H1 (cell line): ENCODE data around the gene PF4V1. TPM values are rescaled to one million over a fixed set of nuclear protein-coding genes. Genes with fewer than 3 reads are reported as not detected.

Experiments
- CTCF ChIA-PET: fragments of 300-600 bp; sonication (Branson Sonifier 250); formaldehyde crosslinking; loops from one replicate; lab custom pipeline; 2021; ENCODE audit not compliant: partially characterized antibody; lab: Charles Lee
- POLR2A ChIA-PET: fragments of 300-600 bp; sonication (Branson Sonifier 250); formaldehyde crosslinking; loops from one replicate; lab custom pipeline; 2021; ENCODE audit warnings: inconsistent platforms; ENCODE audit not compliant: partially characterized antibody; lab: Charles Lee
- DNase-seq, 2 experiments: peaks; one replicate each; pipeline versions ENCODE4 v3.0.0 to v3.0.0-alpha.2; 2010 to 2022; ENCODE audit warnings: low spot score in 2 of 2, low read depth in 1 of 2, mixed read lengths in 1 of 2
- FAIRE-seq: peaks from 2 replicates; lab custom pipeline; 2011; peaks lifted over from hg19 to GRCh38; lab: Jason Lieb, UNC
- H2AFZ ChIP-seq: 2 replicates; pipeline ENCODE4 v1.8.1; 2012; ENCODE audit warnings: low read length, inconsistent platforms
- H2AK5ac ChIP-seq: 2 replicates; pipeline ENCODE4 v1.6.1; 2013; ENCODE audit warnings: low read depth, low read length
- H2BK120ac ChIP-seq: replicated peaks from 2 replicates; pipeline ENCODE3; 2013; ENCODE audit warnings: low read depth, low read length, inconsistent platforms
- H2BK12ac ChIP-seq: 2 replicates; pipeline ENCODE4 v1.6.1; 2013; ENCODE audit warnings: low read depth, low read length
- H2BK15ac ChIP-seq: 2 replicates; pipeline ENCODE4 v1.6.1; 2013; ENCODE audit warnings: low read length
- H2BK20ac ChIP-seq: 2 replicates; pipeline ENCODE4 v1.6.1; 2013; ENCODE audit warnings: low read length
- H2BK5ac ChIP-seq: 2 replicates; pipeline ENCODE4 v1.6.1; 2013; ENCODE audit warnings: low read depth, low read length
- H3K14ac ChIP-seq: 2 replicates; pipeline ENCODE4 v1.6.1; 2013; ENCODE audit warnings: inconsistent platforms; ENCODE audit not compliant: insufficient read length
- H3K18ac ChIP-seq: 2 replicates; pipeline ENCODE4 v1.6.1; 2013; ENCODE audit warnings: low read length; ENCODE audit errors: extremely low read depth
- H3K23ac ChIP-seq: 2 replicates; pipeline ENCODE4 v1.6.1; 2013; ENCODE audit warnings: inconsistent platforms; ENCODE audit not compliant: insufficient read length
- H3K23me2 ChIP-seq: 2 replicates; pipeline ENCODE4 v1.6.1; 2013; ENCODE audit warnings: low read depth, low read length
- H3K27ac ChIP-seq: 2 replicates; pipeline ENCODE4 v1.6.1; 2011; ENCODE audit warnings: low read depth, low read length, inconsistent platforms
- H3K27me3 ChIP-seq, 4 experiments: replicated peaks in 1 of 4; 1 replicate in 1 of 4; 2 replicates in 3 of 4; pipeline versions ENCODE4 v1.6.1 to v1.8.1; 2011 to 2013; ENCODE audit warnings: low read length in 3 of 4, mild to moderate bottlenecking in 3 of 4, inconsistent platforms in 2 of 4, mixed read lengths in 2 of 4, moderate library complexity in 1 of 4; ENCODE audit not compliant: control insufficient read depth in 3 of 4, insufficient read depth in 3 of 4; ENCODE audit errors: extremely low read depth in 1 of 4
- H3K36me3 ChIP-seq, 4 experiments: 2 replicates each; pipeline versions ENCODE4 v1.6.1 to v1.8.1; 2011 to 2013; ENCODE audit warnings: mild to moderate bottlenecking in 4 of 4, low read length in 3 of 4, moderate library complexity in 2 of 4, control low read depth in 1 of 4, inconsistent platforms in 1 of 4; ENCODE audit not compliant: insufficient read depth in 4 of 4, control insufficient read depth in 2 of 4
- H3K4ac ChIP-seq: replicated peaks from 2 replicates; pipeline ENCODE3; 2013; ENCODE audit warnings: low read length, low read depth, mixed read lengths, inconsistent platforms; ENCODE audit not compliant: insufficient read length
- H3K4me1 ChIP-seq, 4 experiments: replicated peaks in 1 of 4; 1 replicate in 1 of 4; 2 replicates in 3 of 4; pipeline versions ENCODE4 v1.6.1 to v1.8.1; 2011 to 2013; ENCODE audit warnings: low read length in 3 of 4, inconsistent platforms in 2 of 4, mixed read lengths in 1 of 4; ENCODE audit not compliant: insufficient read depth in 4 of 4, control insufficient read depth in 3 of 4
- H3K4me2 ChIP-seq, 2 experiments: 2 replicates each; pipeline versions ENCODE4 v1.6.1 to v1.8.1; 2011 to 2013; ENCODE audit warnings: low read depth in 2 of 2, low read length in 2 of 2, control low read depth in 1 of 2, inconsistent platforms in 1 of 2, mild to moderate bottlenecking in 1 of 2; ENCODE audit not compliant: insufficient read depth in 1 of 2
- H3K4me3 ChIP-seq, 4 experiments: fragments of 200-600, 300-600 bp in 1 of 4; sonication (generic), shearing (Covaris generic), sonication (Bioruptor Twin) in 1 of 4; 2 replicates each; pipeline versions ENCODE4 v1.5.1 to v1.8.1; 2011 to 2016; ENCODE audit warnings: low read length in 4 of 4, low read depth in 3 of 4, control low read depth in 2 of 4, inconsistent platforms in 2 of 4, mild to moderate bottlenecking in 2 of 4, mixed read lengths in 1 of 4, moderate library complexity in 1 of 4; ENCODE audit not compliant: insufficient read depth in 2 of 4; ENCODE audit errors: extremely low read depth in 1 of 4
- H3K56ac ChIP-seq: replicated peaks from 2 replicates; pipeline ENCODE3; 2013; ENCODE audit warnings: low read depth, mild to moderate bottlenecking, mixed read lengths, low read length, inconsistent platforms; ENCODE audit not compliant: insufficient read length
- H3K79me1 ChIP-seq: 2 replicates; pipeline ENCODE4 v1.6.1; 2013; ENCODE audit warnings: low read depth, low read length, control low read depth
- H3K79me2 ChIP-seq, 2 experiments: 2 replicates each; pipeline versions ENCODE4 v1.6.1 to v1.8.1; 2012 to 2013; ENCODE audit warnings: low read length in 2 of 2, mild to moderate bottlenecking in 2 of 2, inconsistent platforms in 1 of 2; ENCODE audit not compliant: insufficient read depth in 2 of 2, control insufficient read depth in 1 of 2
- H3K9ac ChIP-seq, 4 experiments: replicated peaks in 1 of 4; 1 replicate in 1 of 4; 2 replicates in 3 of 4; pipeline versions ENCODE4 v1.6.1 to v1.8.1; 2011 to 2013; ENCODE audit warnings: low read depth in 3 of 4, low read length in 3 of 4, control low read depth in 2 of 4, mild to moderate bottlenecking in 2 of 4, moderate library complexity in 2 of 4, inconsistent platforms in 1 of 4; ENCODE audit errors: extremely low read depth in 1 of 4
- H3K9me3 ChIP-seq, 2 experiments: 2 replicates each; pipeline versions ENCODE4 v1.6.1 to v1.8.1; 2012 to 2013; ENCODE audit warnings: mild to moderate bottlenecking in 2 of 2, moderate library complexity in 2 of 2, control low read depth in 1 of 2, inconsistent platforms in 1 of 2, low read depth in 1 of 2, low read length in 1 of 2, mixed read lengths in 1 of 2; ENCODE audit not compliant: insufficient read depth in 2 of 2
- H4K20me1 ChIP-seq, 2 experiments: replicated peaks in 1 of 2; 2 replicates each; pipeline versions ENCODE3 to v1.8.1; 2011 to 2013; ENCODE audit warnings: inconsistent platforms in 2 of 2, low read length in 2 of 2, mild to moderate bottlenecking in 1 of 2; ENCODE audit not compliant: insufficient read depth in 2 of 2, control insufficient read depth in 1 of 2
- H4K5ac ChIP-seq: 2 replicates; pipeline ENCODE4 v1.6.1; 2013; ENCODE audit warnings: low read length, low read depth, mixed read lengths, inconsistent platforms; ENCODE audit not compliant: insufficient read length
- H4K8ac ChIP-seq: 2 replicates; pipeline ENCODE4 v1.8.0; 2013; ENCODE audit warnings: mild to moderate bottlenecking, moderate library complexity, low read length, inconsistent platforms; ENCODE audit not compliant: insufficient read depth; ENCODE audit errors: extremely low read depth
- H4K91ac ChIP-seq: replicated peaks from 2 replicates; pipeline ENCODE3; 2013; ENCODE audit warnings: low read length, mixed read lengths, inconsistent platforms; ENCODE audit not compliant: insufficient read length
- BCL11A ChIP-seq, 2 experiments: IDR thresholded peaks; one replicate each; pipeline ENCODE4 v1.6.1; 2011; ENCODE audit warnings: low read depth in 2 of 2, low read length in 2 of 2, mild to moderate bottlenecking in 2 of 2
- CTCF ChIP-seq, 3 experiments: IDR thresholded peaks; 1 replicate in 2 of 3; 2 replicates in 1 of 3; pipeline versions ENCODE4 v1.5.1 to v1.6.1; 2011; ENCODE audit warnings: low read length in 3 of 3, mild to moderate bottlenecking in 3 of 3, inconsistent platforms in 2 of 3, low read depth in 1 of 3, moderate library complexity in 1 of 3; ENCODE audit not compliant: insufficient read depth in 1 of 3; ENCODE audit errors: control extremely low read depth in 1 of 3
- MAFK ChIP-seq: IDR thresholded peaks from 2 replicates; pipeline ENCODE4 v1.6.1; 2012; ENCODE audit warnings: low read depth, mild to moderate bottlenecking, improper control_type of control experiment, low read length
- MAX ChIP-seq: IDR thresholded peaks from 2 replicates; pipeline ENCODE4 v1.6.1; 2012; ENCODE audit warnings: inconsistent platforms
- SIX5 ChIP-seq: IDR thresholded peaks from 2 replicates; pipeline ENCODE4 v1.6.1; 2011; ENCODE audit warnings: mild to moderate bottlenecking, low read depth, low read length
- TAF1 ChIP-seq: IDR thresholded peaks from 2 replicates; pipeline ENCODE4 v1.6.1; 2011; ENCODE audit warnings: mild to moderate bottlenecking, low read depth, low read length
- TBP ChIP-seq: IDR thresholded peaks from 2 replicates; pipeline ENCODE4 v1.6.1; 2011; ENCODE audit warnings: low read depth, low read length, improper control_type of control experiment
- ZNF274 ChIP-seq: IDR thresholded peaks from 2 replicates; pipeline ENCODE4 v1.7.0; 2012; ENCODE audit warnings: low read length, borderline replicate concordance; ENCODE audit errors: extremely low read depth
- WGBS, 2 experiments: shearing (Covaris generic) in 1 of 2; methylation state at CpG; one replicate each; pipeline versions ENCODE4 v1.1.6 to v1.1.7; 2013 to 2015; ENCODE audit warnings: low lambda C conversion rate in 2 of 2, mixed read lengths in 2 of 2, inconsistent platforms in 1 of 2, low coverage in 1 of 2, missing lambda C conversion rate in 1 of 2; ENCODE audit not compliant: insufficient replicate concordance in 2 of 2, insufficient coverage in 1 of 2, insufficient read length in 1 of 2; ENCODE audit errors: extremely low coverage in 1 of 2, missing lambda C conversion rate in 1 of 2; 5-methylcytosine and 5-hydroxymethylcytosine counted together
- polyA plus RNA-seq, 7 experiments: library from polyadenylated mRNA; depleted of rRNA in 3 of 7; stranded (reverse) in 5 of 7; unstranded in 2 of 7; fragments of >200 nt in 5 of 7; fragments of 200-250 nt in 2 of 7; gene quantifications; 1 replicate in 5 of 7; 2 replicates in 1 of 7; 4 replicates in 1 of 7; pipeline versions ENCODE4 v1.2.1 to v1.2.3, GENCODE V29; 2011 to 2013; ENCODE audit warnings: missing spikeins in 2 of 7, mixed read lengths in 2 of 7
- total RNA-seq: library from RNA; stranded (reverse); fragmentation: NEBNext Ultra II Directional; extraction: Animal tissue kit (Norgen Biotek cat#: 25700); gene quantifications from 2 replicates; pipeline ENCODE4 v1.2.1, GENCODE V29; 2021

The PF4V1 gene
- total and polyA plus RNA-seq, 2 of the 8 experiments (the other 6 are each of a cell fraction or from before 2014, with no cell fraction given), result not detected

GRCh38 chr4:73836373-73837279 lies 16.5 kb upstream of the PF4V1 start, which contains the start of gene CXCL6:
Gene CXCL6 (plus strand): TSS chr4:73836678. CDS start chr4:73836751, 73 bp downstream.
- CTCF ChIA-PET, result interaction anchor here (1.1 to 1.9 kb wide), 6 partner anchors 11 to 129 kb away, joined by 3 to 9 read pairs (median 4); partner anchors contain the start of gene CXCL1
- no peak; the same call in 1 of the 2 replicates for TF ChIP-seq TAF1
- TF ChIP-seq MAFK, result no peak
- TF ChIP-seq ZNF274, result no peak
- no peak for TF ChIP-seq SIX5
- TF ChIP-seq CTCF (IDR thresholded peaks at IDR 0.05; ENCODE audit: control extremely low read depth in 1 of 3, insufficient read depth in 1 of 3, low read depth in 1 of 3, low read length in 3 of 3), result no peak
- 0 out of 2 replicates have a peak, but pooled peaks have one; percentile 23 for TF ChIP-seq MAX
- no peak for TF ChIP-seq BCL11A (IDR thresholded peaks at IDR 0.05; ENCODE audit: low read depth in 2 of 2, low read length in 2 of 2)
- TF ChIP-seq TBP, result peak; percentile 28; the same call in 1 of the 2 replicates

More at GRCh38 chr4:73836373-73837279, 16.5 kb upstream of the PF4V1 start, which contains the start of gene CXCL6:
- Histone ChIP-seq H2BK15ac (peak within 1 kb of the TSS; percentile 53; the same call in 1 of the 2 replicates), H2BK20ac (no peak within 1 kb of the TSS), H3K4me2 (peak within 1 kb of the TSS; percentile 66 to 72), H3K14ac (no peak within 1 kb of the TSS), H2BK12ac (no peak within 1 kb of the TSS), H3K23me2 (peaks cover 4% of the 10 kb centered on the region; the same call in 1 of the 2 replicates), H2AK5ac (no peak within 1 kb of the TSS), H4K20me1 (no peaks in the 10 kb centered on the region), H3K79me1 (no peaks in the 10 kb centered on the region), H3K23ac (no peak within 1 kb of the TSS), H3K36me3 (no peaks in the 10 kb centered on the region), H3K27ac (no peak within 1 kb of the TSS), H4K5ac (no peak within 1 kb of the TSS), H2BK5ac (0 out of 2 replicates have a peak within 1 kb of the TSS, but pooled peaks have one; percentile 56), H2AFZ (peak within 1 kb of the TSS; percentile 96), H2BK120ac (no peak within 1 kb of the TSS), H4K8ac (peak within 1 kb of the TSS; percentile 73), H3K9ac (peak within 1 kb of the TSS in 3 of 4 experiments; percentile 30 to 61 (median 45); a peak in 3 of 7 replicates), H3K56ac (no peak within 1 kb of the TSS), H3K27me3 (no peaks in the 10 kb centered on the region; a peak in 1 of 7 replicates), H3K4me3 (peak within 1 kb of the TSS; percentile 42 to 72 (median 64)), H3K4me1 (no peaks in the 10 kb centered on the region), H3K18ac (peak within 1 kb of the TSS; percentile 83), H3K9me3 (no peaks in the 10 kb centered on the region), H3K79me2 (no peaks in the 10 kb centered on the region), H4K91ac (no peak within 1 kb of the TSS), H3K4ac (peak within 1 kb of the TSS; percentile 4)
- POLR2A ChIA-PET, result interaction anchor here (0.8 kb wide), 1 partner anchor 202 kb away, joined by 3 read pairs; the partner anchor contains the start of gene CXCL3
- WGBS, 2 experiments, result 6% methylated on average over 34 of the region's 41 CpGs; no CpG with 5 or more reads in 1 of the 2 experiments
- FAIRE-seq, result no peak
- peak in 1 of 2 experiments; percentile 79 for DNase-seq
